HCT116 (cell line): ENCODE results near the gene DHX58. TPM values are rescaled to one million over a fixed set of nuclear protein-coding genes. Genes with fewer than 3 reads are reported as not detected.

Experiments
- ATAC-seq: fragments of 200-7000 bp; cut with Tn5 transposase; 2 replicates; pipeline ENCODE4 v1.9.1; 2020; ENCODE audit warnings: mild to moderate bottlenecking, moderate library complexity
- BruUV-seq: library from RNA; stranded (reverse); fragments of 400-500 nt; replicated peaks from 2 replicates; lab custom pipeline; 2021; lab: Mats Ljungman, UMichigan
- CTCF ChIA-PET: fragments of 300-600 bp; sonication (Branson Sonifier 250); formaldehyde crosslinking; loops from one replicate; lab custom pipeline; 2021; ENCODE audit warnings: antibody characterized with exemption; lab: Charles Lee
- POLR2A ChIA-PET: fragments of 300-600, 350-600 bp; sonication (Branson Sonifier 250); formaldehyde crosslinking; loops from one replicate; lab custom pipeline; 2021; ENCODE audit warnings: antibody characterized with exemption; lab: Charles Lee
- RAD21 ChIA-PET, 2 experiments: fragments of 300-600 bp; sonication (Branson Sonifier 250); formaldehyde crosslinking; loops; one replicate each; lab custom pipeline; 2023; ENCODE audit warnings: low total read pairs in 2 of 2; ENCODE audit not compliant: uncharacterized antibody in 2 of 2, unreplicated experiment in 2 of 2, low non-redundant PET in 1 of 2; lab: Charles Lee
- DNase-seq: peaks from one replicate; pipeline ENCODE4 v3.0.0-alpha.2; 2010; ENCODE audit warnings: low read depth, low spot score
- H2AFZ ChIP-seq: fragments of 200-600 bp; shearing (Covaris generic), sonication (generic); 2 replicates; pipeline ENCODE4 v1.6.1; 2017; ENCODE audit warnings: low read depth, mixed run types, mixed read lengths, antibody characterized with exemption, low read length; ENCODE audit not compliant: poor library complexity, severe bottlenecking
- H3K27ac ChIP-seq: 2 replicates; pipeline ENCODE4 v1.5.1; 2012; ENCODE audit warnings: low read depth, low read length
- H3K27me3 ChIP-seq: fragments of 200-600 bp; sonication (generic); 2 replicates; pipeline ENCODE4 v1.6.1; 2016; ENCODE audit warnings: mixed run types, low read length, mixed read lengths; ENCODE audit not compliant: insufficient read depth
- H3K36me3 ChIP-seq, 2 experiments: fragments of 200-500 bp in 1 of 2; fragments of 200-600 bp in 1 of 2; sonication (Bioruptor generic) in 1 of 2; sonication (generic) in 1 of 2; 2 replicates each; pipeline versions ENCODE4 v1.5.1 to v1.6.1; 2014 to 2016; ENCODE audit warnings: low read length in 2 of 2, inconsistent platforms in 1 of 2, mixed read lengths in 1 of 2, mixed run types in 1 of 2; ENCODE audit not compliant: insufficient read depth in 2 of 2, control insufficient read depth in 1 of 2
- H3K4me1 ChIP-seq, 2 experiments: fragments of 200-600 bp in 1 of 2; sonication (generic) in 1 of 2; 2 replicates each; pipeline versions ENCODE4 v1.5.1 to v1.6.1; 2012 to 2017; ENCODE audit warnings: low read length in 2 of 2, inconsistent platforms in 1 of 2, mild to moderate bottlenecking in 1 of 2, mixed read lengths in 1 of 2, mixed run types in 1 of 2, moderate library complexity in 1 of 2; ENCODE audit not compliant: insufficient read depth in 2 of 2, control insufficient read depth in 1 of 2
- H3K4me2 ChIP-seq: fragments of 200-600 bp; sonication (generic); 2 replicates; pipeline ENCODE4 v1.6.1; 2017; ENCODE audit warnings: mixed run types, low read length, mixed read lengths
- H3K4me3 ChIP-seq, 2 experiments: fragments of 200-600 bp in 1 of 2; sonication (generic) in 1 of 2; replicated peaks in 1 of 2; 2 replicates each; pipeline ENCODE4 v1.5.1; 2011 to 2016; ENCODE audit warnings: low read length in 2 of 2, control low read depth in 1 of 2, low read depth in 1 of 2, mild to moderate bottlenecking in 1 of 2, mixed read lengths in 1 of 2, mixed run types in 1 of 2
- H3K79me2 ChIP-seq: fragments of 200-600 bp; sonication (generic); 2 replicates; pipeline ENCODE4 v1.6.1; 2017; ENCODE audit warnings: mild to moderate bottlenecking, mixed run types, low read length, moderate library complexity, mixed read lengths; ENCODE audit not compliant: insufficient read depth
- H3K9ac ChIP-seq: fragments of 200-600 bp; sonication (generic); 2 replicates; pipeline ENCODE4 v1.6.1; 2016; ENCODE audit warnings: low read length, mixed read lengths
- H3K9me2 ChIP-seq: fragments of 200-600 bp; sonication (generic), shearing (Covaris generic); 2 replicates; pipeline ENCODE4 v1.6.1; 2017; ENCODE audit warnings: mixed run types, mild to moderate bottlenecking, moderate library complexity; ENCODE audit not compliant: insufficient read depth
- H3K9me3 ChIP-seq, 2 experiments: fragments of 200-500 bp in 1 of 2; fragments of 200-600 bp in 1 of 2; sonication (Bioruptor generic) in 1 of 2; sonication (generic) in 1 of 2; 2 replicates each; pipeline ENCODE4 v1.6.1; 2014 to 2017; ENCODE audit warnings: low read length in 2 of 2, mixed read lengths in 2 of 2, inconsistent platforms in 1 of 2, low read depth in 1 of 2, mild to moderate bottlenecking in 1 of 2, mixed run types in 1 of 2, moderate library complexity in 1 of 2; ENCODE audit not compliant: control insufficient read depth in 1 of 2, insufficient read depth in 1 of 2
- H4K20me1 ChIP-seq: fragments of 200-600 bp; sonication (generic), shearing (Covaris generic); 2 replicates; pipeline ENCODE4 v1.6.1; 2017; ENCODE audit warnings: mixed run types, mild to moderate bottlenecking, moderate library complexity; ENCODE audit not compliant: insufficient read depth
- CEBPB ChIP-seq: IDR thresholded peaks from 2 replicates; pipeline ENCODE4 v1.6.1; 2012; ENCODE audit warnings: low read depth
- ELF1 ChIP-seq: IDR thresholded peaks from 2 replicates; pipeline ENCODE4 v1.6.1; 2012; ENCODE audit warnings: low read depth, borderline replicate concordance
- EZH2phosphoT487 ChIP-seq: fragments of 200-600 bp; IDR thresholded peaks from 2 replicates; pipeline ENCODE4 v1.6.1; 2018; ENCODE audit warnings: antibody characterized with exemption, borderline replicate concordance
- FOSL1 ChIP-seq: IDR thresholded peaks from 2 replicates; pipeline ENCODE4 v1.6.1; 2012; ENCODE audit warnings: low read depth
- JUND ChIP-seq: IDR thresholded peaks from 2 replicates; pipeline ENCODE4 v1.6.1; 2012
- POLR2A ChIP-seq: IDR thresholded peaks from 2 replicates; pipeline ENCODE4 v1.7.0; 2011; ENCODE audit warnings: borderline replicate concordance; ENCODE audit not compliant: insufficient read depth, insufficient read length; ENCODE audit errors: extremely low read depth
- REST ChIP-seq: IDR thresholded peaks from 2 replicates; pipeline ENCODE4 v1.6.1; 2012; ENCODE audit warnings: low read depth
- SIN3A ChIP-seq: IDR thresholded peaks from 2 replicates; pipeline ENCODE4 v1.6.1; 2012; ENCODE audit warnings: low read depth
- SP1 ChIP-seq: IDR thresholded peaks from 2 replicates; pipeline ENCODE4 v1.6.1; 2012; ENCODE audit warnings: low read depth
- TCF7L2 ChIP-seq: IDR thresholded peaks from 2 replicates; pipeline ENCODE4 v1.7.0; 2011; ENCODE audit warnings: borderline replicate concordance, inconsistent platforms; ENCODE audit not compliant: insufficient read depth, insufficient read length; ENCODE audit errors: extremely low read depth
- YY1 ChIP-seq: IDR thresholded peaks from 2 replicates; pipeline ENCODE4 v1.6.1; 2011; ENCODE audit warnings: low read length, low read depth, moderate library complexity, mild to moderate bottlenecking; ENCODE audit not compliant: insufficient replicate concordance; ENCODE audit errors: extremely low read depth
- ZFX ChIP-seq: fragments of 450-650 bp; IDR thresholded peaks from 2 replicates; pipeline ENCODE4 v1.6.1; 2017
- ZNF274 ChIP-seq: fragments of 200-500 bp; sonication (Bioruptor generic); IDR thresholded peaks from 2 replicates; pipeline ENCODE4 v1.6.1; 2014; ENCODE audit warnings: mild to moderate bottlenecking, low read depth, low read length, inconsistent platforms
- intact Hi-C: fragments of 100-400 bp; cut with micrococcal nuclease; formaldehyde crosslinking; loops from 2 replicates; pipeline ENCODE4 v1.10.0; 2022
- total RNA-seq: library from RNA; stranded (reverse); gene quantifications from one replicate; pipeline ENCODE4 v1.2.1, GENCODE V29; 2021; ENCODE audit not compliant: unreplicated experiment
- TF ChIP-seq, protein P1 (sequence below): IDR thresholded peaks from 2 replicates; pipeline ENCODE4 v1.6.1; 2011; ENCODE audit warnings: mild to moderate bottlenecking, low read length, moderate library complexity; ENCODE audit not compliant: insufficient replicate concordance; ENCODE audit errors: extremely low read depth

The DHX58 gene
- total RNA-seq, 1 experiment from 2014 or later, result 1.2 TPM

DNA sequence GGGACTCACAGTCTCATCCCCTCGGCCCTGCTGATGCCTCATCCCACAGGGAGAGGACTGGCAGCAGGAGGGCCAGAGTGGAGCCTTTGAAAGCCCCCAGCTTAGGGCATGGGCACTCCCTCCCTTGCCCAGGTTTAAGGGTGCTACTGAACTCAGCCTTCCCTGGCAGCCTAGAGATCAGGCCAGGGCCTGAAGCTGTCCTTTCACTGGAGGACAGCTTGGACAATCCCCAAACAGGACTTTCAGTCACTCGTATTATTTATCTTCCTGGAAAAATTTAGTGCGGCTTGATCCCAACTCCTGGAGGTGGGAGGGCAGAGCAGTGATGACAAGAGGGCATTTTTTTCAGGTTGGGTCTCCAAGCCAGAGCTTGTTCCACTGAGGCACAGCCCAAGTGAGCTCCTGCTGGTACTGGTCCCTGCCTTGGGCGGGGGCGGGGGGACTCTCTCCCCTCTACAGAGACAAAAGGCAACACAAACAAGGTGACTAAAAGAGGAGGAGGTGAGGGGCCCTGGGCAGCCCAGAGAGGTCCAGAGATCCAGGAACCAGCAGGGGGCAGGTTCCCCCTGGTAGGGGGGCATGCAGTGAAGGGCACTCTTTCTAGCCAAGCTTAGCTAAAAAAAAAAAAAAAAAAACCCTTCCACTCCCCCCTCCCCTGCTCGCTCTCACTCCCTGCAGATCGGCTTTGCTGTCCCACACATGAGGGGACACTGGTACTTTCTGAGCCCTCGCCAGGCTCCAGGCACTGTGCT, 16.0 kb downstream of the DHX58 start:
- Histone ChIP-seq H3K9me2 (no peaks in the 10 kb centered on the region), H3K36me3 (no peaks in the 10 kb centered on the region), H3K27ac (no peak overlapping the region), H3K4me3 (no peak overlapping the region), H3K79me2 (no peaks in the 10 kb centered on the region), H3K9ac (no peak overlapping the region), H3K27me3 (no peaks in the 10 kb centered on the region), H3K4me2 (no peak overlapping the region), H4K20me1 (no peaks in the 10 kb centered on the region), H2AFZ (no peak overlapping the region), H3K4me1 (peaks cover 0 to 3% of the 10 kb centered on the region in 2 experiments; a peak in 2 of 4 replicates), H3K9me3 (no peaks in the 10 kb centered on the region)
- intact Hi-C loops, result no loop called here
- POLR2A ChIA-PET, result no interaction called here
- no TSS peak for BruUV-seq
- ATAC-seq, result no peak
- TF ChIP-seq ZFX, result no peak
- no peak for TF ChIP-seq FOSL1
- TF ChIP-seq SP1, result no peak
- no peak for TF ChIP-seq YY1
- TF ChIP-seq JUND, result no peak
- CTCF ChIA-PET, result interaction anchor here (1.0 kb wide), 1 partner anchor 28 kb away, joined by 3 read pairs; no protein-coding TSS in a partner anchor
- no peak for DNase-seq
- RAD21 ChIA-PET, result no interaction called here

DNA sequence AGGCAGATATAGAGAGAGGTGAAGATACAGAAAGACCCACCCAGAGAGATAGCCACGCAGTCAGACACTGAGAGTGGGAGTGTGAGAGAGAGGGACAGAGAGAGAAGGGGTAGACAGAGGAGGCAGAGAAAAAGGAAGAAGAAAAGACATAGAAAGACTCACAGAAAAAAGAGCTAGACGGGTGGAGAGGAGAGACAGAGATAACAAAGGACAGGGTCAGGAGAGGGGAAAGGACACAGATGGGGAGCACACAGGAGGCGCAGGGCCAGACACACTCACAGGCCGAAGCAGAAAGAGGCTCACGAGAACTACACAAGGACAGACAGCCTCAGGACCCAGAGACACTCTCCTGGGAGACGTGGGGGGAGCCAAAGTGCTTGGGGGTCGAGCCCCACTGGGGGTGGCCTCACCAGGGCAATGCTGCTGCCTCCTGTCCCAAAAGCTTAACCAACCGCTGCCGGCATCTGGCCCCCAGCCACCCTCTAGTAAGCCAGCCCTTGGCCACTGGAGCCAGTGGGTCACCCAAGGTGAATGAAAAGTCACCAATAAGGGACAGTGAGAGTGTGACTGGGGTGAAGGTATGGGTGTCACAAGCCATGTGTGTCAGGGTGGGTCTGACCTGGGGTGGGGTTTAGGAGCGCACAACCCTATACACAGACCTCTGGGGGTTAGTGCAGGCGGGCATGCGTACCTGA, 18.0 kb downstream of the DHX58 start:
- no peak overlapping the region for H2AFZ ChIP-seq
- intact Hi-C loops, result no loop called here
- no peak for DNase-seq
- no peaks in the 10 kb centered on the region for H3K9me2 ChIP-seq
- no peaks in the 10 kb centered on the region for H4K20me1 ChIP-seq
- no peak overlapping the region for H3K27ac ChIP-seq
- no peak overlapping the region for H3K9ac ChIP-seq
- H3K79me2 ChIP-seq, result no peaks in the 10 kb centered on the region
- POLR2A ChIA-PET, result no interaction called here
- RAD21 ChIA-PET, result no interaction called here
- no peak overlapping the region for H3K4me3 ChIP-seq
- CTCF ChIA-PET, result no interaction called here
- H3K27me3 ChIP-seq, result no peaks in the 10 kb centered on the region
- no peak overlapping the region for H3K4me2 ChIP-seq
- no peaks in the 10 kb centered on the region for H3K9me3 ChIP-seq
- no peak for ATAC-seq
- H3K4me1 ChIP-seq, result no peaks in the 10 kb centered on the region
- BruUV-seq, result no TSS peak
- H3K36me3 ChIP-seq, result no peaks in the 10 kb centered on the region
- TF ChIP-seq ELF1 (no peak), SP1 (no peak), CEBPB (no peak), SIN3A (no peak), ZFX (no peak), EZH2phosphoT487 (no peak), POLR2A (no peak), REST (no peak), TCF7L2 (no peak), ZNF274 (no peak)
- TF ChIP-seq, protein P1, sequence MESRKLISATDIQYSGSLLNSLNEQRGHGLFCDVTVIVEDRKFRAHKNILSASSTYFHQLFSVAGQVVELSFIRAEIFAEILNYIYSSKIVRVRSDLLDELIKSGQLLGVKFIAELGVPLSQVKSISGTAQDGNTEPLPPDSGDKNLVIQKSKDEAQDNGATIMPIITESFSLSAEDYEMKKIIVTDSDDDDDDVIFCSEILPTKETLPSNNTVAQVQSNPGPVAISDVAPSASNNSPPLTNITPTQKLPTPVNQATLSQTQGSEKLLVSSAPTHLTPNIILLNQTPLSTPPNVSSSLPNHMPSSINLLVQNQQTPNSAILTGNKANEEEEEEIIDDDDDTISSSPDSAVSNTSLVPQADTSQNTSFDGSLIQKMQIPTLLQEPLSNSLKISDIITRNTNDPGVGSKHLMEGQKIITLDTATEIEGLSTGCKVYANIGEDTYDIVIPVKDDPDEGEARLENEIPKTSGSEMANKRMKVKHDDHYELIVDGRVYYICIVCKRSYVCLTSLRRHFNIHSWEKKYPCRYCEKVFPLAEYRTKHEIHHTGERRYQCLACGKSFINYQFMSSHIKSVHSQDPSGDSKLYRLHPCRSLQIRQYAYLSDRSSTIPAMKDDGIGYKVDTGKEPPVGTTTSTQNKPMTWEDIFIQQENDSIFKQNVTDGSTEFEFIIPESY, result no peak
